GM12878 (cell line): Measurements from ENCODE around the gene ZNF189. TPM values are rescaled to one million over a fixed set of nuclear protein-coding genes. Genes with fewer than 3 reads are reported as not detected.

Experiments
- ATAC-seq: fragments of 200-7000 bp; cut with Tn5 transposase; 3 replicates; pipeline ENCODE4 v1.9.1; 2020; ENCODE audit warnings: mild to moderate bottlenecking, moderate library complexity
- BruUV-seq: library from RNA; stranded (reverse); fragments of 400-500 nt; replicated peaks from 2 replicates; lab custom pipeline; 2021; lab: Mats Ljungman, UMichigan
- CTCF ChIA-PET: fragments of 300-600 bp; sonication (Branson Sonifier 250); formaldehyde crosslinking; extraction: SDS; loops from one replicate; lab custom pipeline; 2021; ENCODE audit warnings: inconsistent platforms; lab: Yijun Ruan, JAX
- POLR2A ChIA-PET: fragments of 350-600 bp; formaldehyde crosslinking; extraction: SDS; loops from one replicate; lab custom pipeline; 2021; ENCODE audit warnings: inconsistent platforms; lab: Charles Lee
- RAD21 ChIA-PET: fragments of 300-600 bp; sonication (Branson Sonifier 250); formaldehyde crosslinking; loops from one replicate; lab custom pipeline; 2023; ENCODE audit warnings: antibody characterized with exemption; ENCODE audit not compliant: unreplicated experiment; lab: Charles Lee
- SMC1A ChIA-PET: fragments of 300-600 bp; sonication (Branson Sonifier 250); formaldehyde crosslinking; loops from one replicate; lab custom pipeline; 2023; ENCODE audit not compliant: unreplicated experiment, uncharacterized antibody; lab: Charles Lee
- DNase-seq: peaks from one replicate; pipeline ENCODE4 v3.0.0-alpha.2; 2011; ENCODE audit warnings: low read depth, low spot score
- FAIRE-seq: peaks from 3 replicates; lab custom pipeline; 2011; peaks lifted over from hg19 to GRCh38; lab: Jason Lieb, UNC
- H2AFZ ChIP-seq: 2 replicates; pipeline ENCODE4 v1.6.0; 2011; ENCODE audit warnings: low read depth, low read length, control low read depth; ENCODE audit not compliant: control insufficient read depth
- H3K27ac ChIP-seq: 2 replicates; pipeline ENCODE4 v1.5.1; 2011; ENCODE audit warnings: control low read depth; ENCODE audit not compliant: control insufficient read depth, insufficient read depth
- H3K27me3 ChIP-seq, 2 experiments: replicated peaks in 1 of 2; 2 replicates each; pipeline versions ENCODE4 v1.6.0 to v1.6.1; 2011; ENCODE audit warnings: low read length in 1 of 2; ENCODE audit not compliant: control insufficient read depth in 2 of 2, insufficient read depth in 2 of 2
- H3K36me3 ChIP-seq, 2 experiments: 2 replicates each; pipeline ENCODE4 v1.5.1; 2011; ENCODE audit warnings: low read length in 1 of 2; ENCODE audit not compliant: control insufficient read depth in 2 of 2, insufficient read depth in 2 of 2
- H3K4me1 ChIP-seq: 2 replicates; pipeline ENCODE4 v1.6.1; 2011; ENCODE audit warnings: mild to moderate bottlenecking, low read length, moderate library complexity, mixed read lengths; ENCODE audit not compliant: control insufficient read depth, insufficient read depth
- H3K4me2 ChIP-seq: 2 replicates; pipeline ENCODE4 v1.6.0; 2011; ENCODE audit warnings: control low read depth; ENCODE audit not compliant: control insufficient read depth, insufficient read depth
- H3K4me3 ChIP-seq: fragments of 200-600 bp; sonication (generic); 2 replicates; pipeline ENCODE4 v1.5.1; 2016
- H3K79me2 ChIP-seq: 2 replicates; pipeline ENCODE4 v1.6.0; 2011; ENCODE audit warnings: low read length; ENCODE audit not compliant: control insufficient read depth, insufficient read depth
- H3K9ac ChIP-seq: 2 replicates; pipeline ENCODE4 v1.8.0; 2011; ENCODE audit warnings: low read length, control low read depth, mixed read lengths; ENCODE audit not compliant: control insufficient read depth, insufficient read depth
- H3K9me3 ChIP-seq: replicated peaks from 3 replicates; pipeline ENCODE4 v1.5.1; 2011; ENCODE audit warnings: mild to moderate bottlenecking, low read length; ENCODE audit not compliant: control insufficient read depth, insufficient read depth
- H4K20me1 ChIP-seq: 2 replicates; pipeline ENCODE4 v1.6.0; 2011; ENCODE audit not compliant: control insufficient read depth, insufficient read depth
- ASH2L ChIP-seq: fragments of 300-600, 200-600 bp; sonication (generic); IDR thresholded peaks from 2 replicates; pipeline ENCODE4 v1.6.1; 2017; ENCODE audit warnings: low read depth, mild to moderate bottlenecking, borderline replicate concordance
- CTCF ChIP-seq, 3 experiments: IDR thresholded peaks in 2 of 3; conservative IDR thresholded peaks in 1 of 3; 2 replicates each; pipeline ENCODE4 v1.5.1; 2011; ENCODE audit warnings: low read depth in 3 of 3, low read length in 3 of 3, mild to moderate bottlenecking in 3 of 3, control low read depth in 2 of 3, moderate library complexity in 2 of 3, inconsistent platforms in 1 of 3, mixed read lengths in 1 of 3; ENCODE audit not compliant: control insufficient read depth in 2 of 3, insufficient read depth in 1 of 3; ENCODE audit errors: extremely low read depth in 1 of 3
- EZH2 ChIP-seq: IDR thresholded peaks from 2 replicates; pipeline ENCODE4 v1.6.1; 2012; ENCODE audit warnings: low read depth, mild to moderate bottlenecking, control low read depth, inconsistent platforms, low read length, borderline replicate concordance; ENCODE audit not compliant: control insufficient read depth
- JUNB ChIP-seq: IDR thresholded peaks from 2 replicates; pipeline ENCODE4 v1.6.1; 2016; ENCODE audit warnings: antibody characterized with exemption, mild to moderate bottlenecking
- MTA2 ChIP-seq: fragments of 450-650 bp; IDR thresholded peaks from 2 replicates; pipeline ENCODE4 v1.6.1; 2016; ENCODE audit warnings: low read depth, mild to moderate bottlenecking, moderate library complexity
- MYC ChIP-seq: IDR thresholded peaks from 2 replicates; pipeline ENCODE4 v1.6.1; 2011; ENCODE audit warnings: mild to moderate bottlenecking, low read length, moderate library complexity, inconsistent platforms; ENCODE audit not compliant: insufficient read depth, insufficient replicate concordance, insufficient read length, severe bottlenecking
- PAX8 ChIP-seq: fragments of 450-650 bp; IDR thresholded peaks from 2 replicates; pipeline ENCODE4 v1.6.1; 2017; ENCODE audit warnings: mild to moderate bottlenecking, moderate library complexity
- POLR2A ChIP-seq: IDR thresholded peaks from 2 replicates; pipeline ENCODE4 v1.6.1; 2011; ENCODE audit warnings: low read depth, mild to moderate bottlenecking, low read length
- POLR2AphosphoS5 ChIP-seq: IDR thresholded peaks from 2 replicates; pipeline ENCODE4 v1.6.1; 2011; ENCODE audit warnings: mild to moderate bottlenecking, low read length, inconsistent platforms
- YBX1 ChIP-seq: fragments of 450-650 bp; IDR thresholded peaks from 2 replicates; pipeline ENCODE4 v1.6.1; 2016; ENCODE audit warnings: antibody characterized with exemption
- ZNF24 ChIP-seq: fragments of 450-650 bp; IDR thresholded peaks from 2 replicates; pipeline ENCODE4 v1.6.1; 2017; ENCODE audit warnings: antibody characterized with exemption, mild to moderate bottlenecking
- WGBS: methylation state at CpG from one replicate; pipeline ENCODE4 v1.1.6; 2016; ENCODE audit warnings: low lambda C conversion rate; ENCODE audit not compliant: insufficient replicate concordance, insufficient coverage; ENCODE audit errors: missing lambda C conversion rate; 5-methylcytosine and 5-hydroxymethylcytosine counted together
- in situ Hi-C: fragments of 300-500 bp; cut with MboI; formaldehyde crosslinking; loops from 9 replicates; pipeline ENCODE4 v1.14.3; 2018; ENCODE audit warnings: mixed read lengths
- intact Hi-C: fragments of 100-400 bp; cut with micrococcal nuclease; formaldehyde crosslinking; loops from one replicate; pipeline ENCODE4 v1.14.2; 2022; ENCODE audit not compliant: unreplicated experiment
- polyA plus RNA-seq, 11 experiments: library from polyadenylated mRNA; depleted of rRNA in 4 of 11; unstranded in 6 of 11; stranded (reverse) in 5 of 11; fragments of >200 nt; fragmentation: Nextera tagmentation in 4 of 11; fragmentation: Illumina TruSeq in 1 of 11; extraction: Ambion mirVana in 4 of 11; extraction: Trizol in 1 of 11; gene quantifications; 1 replicate in 1 of 11; 2 replicates in 10 of 11; pipeline versions ENCODE4 v1.2.1 to v1.2.3, GENCODE V29; 2011 to 2016; ENCODE audit warnings: inconsistent platforms in 2 of 11, missing spikeins in 2 of 11, low read depth in 1 of 11
- total RNA-seq, 4 experiments: library from RNA; depleted of rRNA in 3 of 4; stranded (reverse); fragments of >200 nt in 3 of 4; fragmentation: Illumina TruSeq in 1 of 4; extraction: Trizol in 1 of 4; gene quantifications; 2 replicates each; pipeline versions ENCODE4 v1.2.1 to v1.2.3, GENCODE V29; 2013 to 2021

Gene ZNF189
- total and polyA plus RNA-seq, 10 of the 15 experiments (the other 5 are each of a cell fraction or from before 2014, with no cell fraction given) = 3.1 to 12.3 (median 7.4) TPM

GRCh38 chr9:101419863-101420262 is 21.2 kb downstream of the ZNF189 start:
- Histone ChIP-seq H2AFZ (no peak overlapping the region), H3K27ac (no peak overlapping the region), H3K4me3 (no peak overlapping the region), H3K9me3 (no peaks in the 10 kb centered on the region), H3K79me2 (no peaks in the 10 kb centered on the region), H3K9ac (no peak overlapping the region), H3K27me3 (no peaks in the 10 kb centered on the region), H3K36me3 (no peaks in the 10 kb centered on the region), H3K4me2 (no peak overlapping the region), H4K20me1 (no peaks in the 10 kb centered on the region), H3K4me1 (no peaks in the 10 kb centered on the region)
- intact Hi-C loops = no loop called here
- ChIA-PET SMC1A (interaction anchor here (0.8 to 1.6 kb wide), 3 partner anchors 10 to 56 kb away, joined by 3 to 5 read pairs (median 4); no protein-coding TSS in a partner anchor), RAD21 (no interaction called here), POLR2A (no interaction called here), CTCF (interaction anchor here (0.9 to 1.4 kb wide), 3 partner anchors 8 to 27 kb away, joined by 3 to 4 read pairs (median 3); no protein-coding TSS in a partner anchor)
- FAIRE-seq = no peak
- TF ChIP-seq ASH2L = no peak
- no peak for TF ChIP-seq CTCF (IDR thresholded peaks at IDR 0.05 in 2 of 3, conservative IDR thresholded peaks at IDR 0.05 in 1 of 3; ENCODE audit: control insufficient read depth in 2 of 3, extremely low read depth in 1 of 3, insufficient read depth in 1 of 3, low read depth in 3 of 3, low read length in 3 of 3)
- no peak for TF ChIP-seq YBX1
- no peak for TF ChIP-seq PAX8
- no peak for TF ChIP-seq MTA2
- TF ChIP-seq ZNF24 = no peak
- no peak for TF ChIP-seq MYC
- no peak for TF ChIP-seq POLR2AphosphoS5
- TF ChIP-seq POLR2A = no peak
- TF ChIP-seq EZH2 = no peak
- no peak for TF ChIP-seq JUNB
- 50% methylated on average over 2 of the region's 2 CpGs for WGBS
- no peak for DNase-seq
- ATAC-seq = no peak
- in situ Hi-C loops = no loop called here
- BruUV-seq = no TSS peak
